HG03045 (cell line): ENCODE measurements around the gene ST3GAL4.

ENCODE experiments used
- ATAC-seq: cut with Tn5 transposase; IDR thresholded peaks from one replicate; pipeline ENCODE4 v1.9.1; 2021; ENCODE audit warnings: mild to moderate bottlenecking, moderate library complexity; ENCODE audit not compliant: unreplicated experiment

ST3GAL4 gene

GRCh38 chr11:126420698-126421256, 65.3 kb downstream of the ST3GAL4 start:
- ATAC-seq, result no peak

GRCh38 chr11:126421271-126421671, 65.8 kb downstream of the ST3GAL4 start:
- no peak for ATAC-seq

- no peak for ATAC-seq
These were observed 67.0 kb downstream of the ST3GAL4 start for GRCh38 chr11:126422446-126422845.

GRCh38 chr11:126423154-126423553, 67.7 kb downstream of the ST3GAL4 start:
- ATAC-seq, result no peak

- ATAC-seq, result no peak
These were observed 68.3 kb downstream of the ST3GAL4 start for GRCh38 chr11:126423743-126424142.

- no peak for ATAC-seq
These were observed 69.1 kb downstream of the ST3GAL4 start for GRCh38 chr11:126424471-126425039.

GRCh38 chr11:126426106-126426505, 70.6 kb downstream of the ST3GAL4 start:
- ATAC-seq, result no peak

GRCh38 chr11:126426820-126427749, 71.6 kb downstream of the ST3GAL4 start:
- no peak for ATAC-seq

- ATAC-seq, result no peak
These were observed 75.3 kb downstream of the ST3GAL4 start for GRCh38 chr11:126430581-126431335.

- ATAC-seq, result no peak
These were observed 76.0 kb downstream of the ST3GAL4 start for GRCh38 chr11:126431401-126432064.

- no peak for ATAC-seq
These were observed 76.6 kb downstream of the ST3GAL4 start for GRCh38 chr11:126432065-126432461.

GRCh38 chr11:126432525-126432924, 77.0 kb downstream of the ST3GAL4 start:
- ATAC-seq, result no peak

- no peak for ATAC-seq
These were observed 77.9 kb downstream of the ST3GAL4 start for GRCh38 chr11:126433244-126433846.

- ATAC-seq, result no peak
These were observed 78.8 kb downstream of the ST3GAL4 start for GRCh38 chr11:126433989-126434949.

- ATAC-seq, result no peak
These were observed 79.5 kb downstream of the ST3GAL4 start for GRCh38 chr11:126434950-126435335.

GRCh38 chr11:126436209-126436755, 80.8 kb downstream of the ST3GAL4 start:
- ATAC-seq, result no peak

GRCh38 chr11:126437731-126438130, 82.2 kb downstream of the ST3GAL4 start:
- no peak for ATAC-seq

- ATAC-seq, result no peak
These were observed 82.8 kb downstream of the ST3GAL4 start for GRCh38 chr11:126438272-126438671.

GRCh38 chr11:126438691-126439090, 83.2 kb downstream of the ST3GAL4 start:
- ATAC-seq, result no peak
